ENCODE results near the gene KCNQ5. TPM values are rescaled to one million over a fixed set of nuclear protein-coding genes. Genes with fewer than 3 reads are reported as not detected.

The KCNQ5 gene
- total RNA-seq, 1 donor from 2014 or later: 1.5 TPM

DNA sequence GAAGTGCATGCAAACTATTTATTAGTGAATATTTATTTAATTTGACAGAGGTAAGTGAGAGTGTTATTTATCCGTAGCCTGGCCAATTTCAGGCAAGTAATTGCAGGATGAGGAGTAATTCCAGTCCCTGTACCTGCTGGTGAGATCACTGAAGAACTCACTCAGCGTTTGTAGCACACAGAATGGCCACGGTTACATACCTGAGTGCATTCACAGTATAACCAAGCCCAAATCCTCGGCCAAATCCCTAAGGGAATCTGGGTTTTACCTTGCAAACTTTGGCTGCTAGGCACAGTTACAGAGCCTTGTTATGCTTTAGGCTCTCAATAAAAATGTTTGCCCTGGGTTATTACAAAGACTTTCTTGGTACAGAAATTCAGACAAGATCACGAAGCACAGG, 93.3 kb downstream of the KCNQ5 start:
- H3K4me1 Mint-ChIP-seq (ENCODE audit: low read depth, unreplicated experiment): no peaks in the 10 kb centered on the region
- DNase-seq: no peak
- H3K27ac Mint-ChIP-seq (ENCODE audit: unreplicated experiment): no peak overlapping the region
- H3K4me3 Mint-ChIP-seq (ENCODE audit: unreplicated experiment): no peak overlapping the region
- H3K27me3 Mint-ChIP-seq (ENCODE audit: unreplicated experiment): no peaks in the 10 kb centered on the region
- no peaks in the 10 kb centered on the region for H3K9me3 Mint-ChIP-seq (ENCODE audit: unreplicated experiment)
- no peaks in the 10 kb centered on the region for H3K36me3 Mint-ChIP-seq (ENCODE audit: unreplicated experiment)
- TF ChIP-seq, protein P1, sequence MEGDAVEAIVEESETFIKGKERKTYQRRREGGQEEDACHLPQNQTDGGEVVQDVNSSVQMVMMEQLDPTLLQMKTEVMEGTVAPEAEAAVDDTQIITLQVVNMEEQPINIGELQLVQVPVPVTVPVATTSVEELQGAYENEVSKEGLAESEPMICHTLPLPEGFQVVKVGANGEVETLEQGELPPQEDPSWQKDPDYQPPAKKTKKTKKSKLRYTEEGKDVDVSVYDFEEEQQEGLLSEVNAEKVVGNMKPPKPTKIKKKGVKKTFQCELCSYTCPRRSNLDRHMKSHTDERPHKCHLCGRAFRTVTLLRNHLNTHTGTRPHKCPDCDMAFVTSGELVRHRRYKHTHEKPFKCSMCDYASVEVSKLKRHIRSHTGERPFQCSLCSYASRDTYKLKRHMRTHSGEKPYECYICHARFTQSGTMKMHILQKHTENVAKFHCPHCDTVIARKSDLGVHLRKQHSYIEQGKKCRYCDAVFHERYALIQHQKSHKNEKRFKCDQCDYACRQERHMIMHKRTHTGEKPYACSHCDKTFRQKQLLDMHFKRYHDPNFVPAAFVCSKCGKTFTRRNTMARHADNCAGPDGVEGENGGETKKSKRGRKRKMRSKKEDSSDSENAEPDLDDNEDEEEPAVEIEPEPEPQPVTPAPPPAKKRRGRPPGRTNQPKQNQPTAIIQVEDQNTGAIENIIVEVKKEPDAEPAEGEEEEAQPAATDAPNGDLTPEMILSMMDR (IDR thresholded peaks at IDR 0.05; ENCODE audit: partially characterized antibody, unreplicated experiment): no peak

DNA sequence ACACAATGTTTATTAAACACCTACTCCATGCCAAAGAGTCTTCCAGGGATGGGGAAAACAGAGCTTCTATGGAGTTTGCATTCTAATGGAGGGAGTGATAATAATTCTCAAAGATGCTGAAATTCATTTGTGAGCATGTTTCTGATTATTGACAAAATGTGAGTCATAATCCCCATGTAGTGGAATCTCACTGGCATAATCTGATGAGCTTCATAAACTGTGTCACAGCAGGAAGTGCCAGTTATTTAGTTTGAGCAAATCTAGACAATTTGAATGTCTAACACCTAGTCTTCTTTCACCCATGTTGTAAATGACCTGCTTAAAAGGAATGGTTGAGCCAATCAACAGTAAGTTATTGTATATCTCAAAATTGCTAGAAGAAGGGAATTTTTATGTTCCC, 95.1 kb downstream of the KCNQ5 start:
- no peaks in the 10 kb centered on the region for H3K36me3 Mint-ChIP-seq (ENCODE audit: unreplicated experiment)
- H3K9me3 Mint-ChIP-seq (ENCODE audit: unreplicated experiment): no peaks in the 10 kb centered on the region
- no peaks in the 10 kb centered on the region for H3K4me1 Mint-ChIP-seq (ENCODE audit: low read depth, unreplicated experiment)
- DNase-seq: no peak
- TF ChIP-seq, protein P1 (IDR thresholded peaks at IDR 0.05; ENCODE audit: partially characterized antibody, unreplicated experiment): no peak
- H3K27me3 Mint-ChIP-seq (ENCODE audit: unreplicated experiment): no peaks in the 10 kb centered on the region
- no peak overlapping the region for H3K27ac Mint-ChIP-seq (ENCODE audit: unreplicated experiment)
- no peak overlapping the region for H3K4me3 Mint-ChIP-seq (ENCODE audit: unreplicated experiment)

DNA sequence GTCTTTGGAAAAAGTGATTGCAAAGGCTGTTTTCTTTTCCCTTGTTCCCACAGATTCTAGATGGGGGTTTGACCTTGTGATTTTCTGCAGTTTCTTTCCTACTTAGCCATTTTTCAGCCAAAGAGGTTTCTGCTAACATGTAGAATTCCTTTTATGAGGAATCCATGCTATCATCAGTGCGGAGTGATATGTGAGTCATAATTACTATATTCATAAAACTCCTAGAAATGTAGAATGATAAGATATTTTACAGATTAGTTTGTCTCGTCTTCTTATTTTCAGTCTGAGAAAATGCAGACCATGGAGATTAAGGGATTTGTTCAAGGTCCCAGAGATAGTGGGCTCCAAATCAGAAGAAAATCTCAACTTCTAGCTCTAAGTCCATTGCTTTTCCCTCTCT, 98.6 kb downstream of the KCNQ5 start:
- Mint-ChIP-seq H3K4me1 (ENCODE audit: low read depth, unreplicated experiment) (no peaks in the 10 kb centered on the region), H3K27ac (ENCODE audit: unreplicated experiment) (no peak overlapping the region), H3K27me3 (ENCODE audit: unreplicated experiment) (no peaks in the 10 kb centered on the region), H3K9me3 (ENCODE audit: unreplicated experiment) (no peaks in the 10 kb centered on the region), H3K36me3 (ENCODE audit: unreplicated experiment) (no peaks in the 10 kb centered on the region), H3K4me3 (ENCODE audit: unreplicated experiment) (no peak overlapping the region)
- TF ChIP-seq, protein P1 (IDR thresholded peaks at IDR 0.05; ENCODE audit: partially characterized antibody, unreplicated experiment): no peak
- no peak for DNase-seq

DNA sequence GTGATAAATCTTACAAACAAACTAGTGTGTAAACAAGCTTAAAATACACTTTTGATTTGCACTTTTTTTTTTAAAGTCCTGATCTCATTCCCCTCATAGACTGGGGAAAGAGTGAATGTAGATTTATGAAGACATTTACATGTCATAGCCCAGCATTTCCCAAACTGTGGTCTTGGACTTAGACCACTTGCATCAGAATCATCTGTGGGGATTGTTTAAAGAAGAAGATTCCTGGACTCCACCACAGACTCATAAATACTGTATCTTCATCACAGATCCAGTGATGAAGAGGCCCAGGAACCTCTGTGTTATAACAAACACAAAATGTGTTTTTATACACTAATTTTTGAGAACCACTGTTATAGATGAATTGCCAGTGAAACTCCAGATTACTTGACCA, 99.5 kb downstream of the KCNQ5 start:
- no peak overlapping the region for H3K27ac Mint-ChIP-seq (ENCODE audit: unreplicated experiment)
- no peaks in the 10 kb centered on the region for H3K9me3 Mint-ChIP-seq (ENCODE audit: unreplicated experiment)
- H3K4me1 Mint-ChIP-seq (ENCODE audit: low read depth, unreplicated experiment): no peaks in the 10 kb centered on the region
- no peak for DNase-seq
- H3K27me3 Mint-ChIP-seq (ENCODE audit: unreplicated experiment): no peaks in the 10 kb centered on the region
- no peaks in the 10 kb centered on the region for H3K36me3 Mint-ChIP-seq (ENCODE audit: unreplicated experiment)
- TF ChIP-seq, protein P1 (IDR thresholded peaks at IDR 0.05; ENCODE audit: partially characterized antibody, unreplicated experiment): no peak
- no peak overlapping the region for H3K4me3 Mint-ChIP-seq (ENCODE audit: unreplicated experiment)

DNA sequence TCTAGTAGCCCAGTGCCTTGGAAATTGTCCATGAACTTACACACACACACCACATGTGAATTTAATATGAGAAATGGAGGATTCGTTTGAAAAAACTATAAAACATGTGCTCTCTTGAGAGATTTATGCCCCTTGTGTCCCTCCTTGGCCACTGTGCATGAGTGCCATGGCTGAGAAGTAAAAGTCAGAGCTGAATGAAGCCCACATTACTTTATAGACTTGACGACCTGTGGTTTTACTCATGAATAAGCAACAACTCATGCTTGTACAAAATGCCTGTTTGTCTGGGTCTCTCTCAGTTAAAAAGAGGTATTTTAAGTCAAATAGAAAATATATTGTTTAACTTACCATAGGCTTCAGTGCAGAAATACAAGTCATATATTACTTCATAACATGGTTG, 102.7 kb downstream of the KCNQ5 start:
- Mint-ChIP-seq H3K36me3 (ENCODE audit: unreplicated experiment) (no peaks in the 10 kb centered on the region), H3K4me1 (ENCODE audit: low read depth, unreplicated experiment) (no peaks in the 10 kb centered on the region), H3K27ac (ENCODE audit: unreplicated experiment) (no peak overlapping the region), H3K4me3 (ENCODE audit: unreplicated experiment) (no peak overlapping the region), H3K27me3 (ENCODE audit: unreplicated experiment) (no peaks in the 10 kb centered on the region), H3K9me3 (ENCODE audit: unreplicated experiment) (no peaks in the 10 kb centered on the region)
- TF ChIP-seq, protein P1 (IDR thresholded peaks at IDR 0.05; ENCODE audit: partially characterized antibody, unreplicated experiment): no peak
- no peak for DNase-seq
